ENCODE data around the gene B4GAT1.
"Not testable (repeated sequence)": the region's sequence is repeated elsewhere in the genome, so short reads cannot be mapped to it uniquely, and the experiment has no call there.

Gene B4GAT1

DNA sequence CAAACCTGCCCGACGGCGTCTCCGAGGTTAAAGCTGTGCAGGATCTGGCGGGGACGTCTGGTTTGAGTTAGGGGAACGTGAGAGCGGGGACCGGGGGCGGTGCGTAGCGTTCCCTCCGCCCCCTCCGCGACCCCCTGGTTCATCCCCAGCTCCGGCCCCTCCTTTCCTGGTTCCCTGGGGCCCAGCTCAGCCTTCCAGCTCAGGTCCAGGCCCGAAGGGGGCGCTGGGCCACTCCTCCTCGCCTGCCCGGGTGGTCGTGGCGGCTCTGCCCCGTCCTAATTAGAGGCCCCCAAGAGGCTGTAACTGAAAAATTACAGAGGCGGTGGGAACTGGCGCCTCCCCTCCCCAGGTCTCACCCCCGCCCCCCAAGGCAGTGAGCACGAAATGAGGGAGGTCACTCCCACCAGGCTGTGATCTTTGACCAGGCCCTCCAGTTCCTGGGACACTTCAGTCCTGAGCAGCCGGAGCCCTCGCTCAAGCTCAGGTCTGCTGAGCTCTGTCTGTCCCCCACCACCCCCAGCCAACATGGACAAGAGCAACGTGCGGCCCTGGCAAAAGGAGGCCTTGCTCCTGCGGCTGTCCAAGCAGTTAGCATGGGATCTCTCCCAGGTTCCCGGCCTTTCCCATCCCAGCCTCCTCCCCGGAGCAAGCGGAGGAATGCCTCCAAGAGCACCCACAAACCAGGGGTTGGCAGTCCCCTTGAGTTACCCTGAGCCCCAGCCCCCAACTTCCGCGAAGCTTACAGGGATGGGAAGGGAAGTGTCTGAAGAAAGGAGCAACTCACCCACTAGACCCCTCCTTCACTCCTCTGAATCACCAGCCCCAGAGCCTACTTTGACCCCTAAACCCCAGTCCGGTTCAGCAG, 33.9 kb downstream of the B4GAT1 start:
- peak overlapping the region; percentile 59; the same call in 1 of the 2 replicates for H3K4me2 ChIP-seq
- H3K36me3 ChIP-seq (ENCODE audit: insufficient read depth): no peaks in the 10 kb centered on the region
- no peak for TF ChIP-seq CTCF (conservative IDR thresholded peaks at IDR 0.05; ENCODE audit: low read depth, low read length)
- peak overlapping the region; percentile 72 for H2AFZ ChIP-seq (ENCODE audit: low read depth)
- H3K4me1 ChIP-seq (ENCODE audit: low read depth, poor library complexity, severe bottlenecking): peaks cover 7% of the 10 kb centered on the region
- H3K9ac ChIP-seq: no peak overlapping the region; the same call in 1 of the 2 replicates
- H3K4me3 ChIP-seq (IDR thresholded peaks at IDR 0.05; ENCODE audit: insufficient read depth, low read depth, low read length): no peak overlapping the region
- no peaks in the 10 kb centered on the region for H3K79me2 ChIP-seq (ENCODE audit: insufficient read depth, low read depth)
- no peaks in the 10 kb centered on the region for H4K20me1 ChIP-seq (ENCODE audit: insufficient read depth)
- no peak overlapping the region for H3K27ac ChIP-seq
- peaks cover 2% of the 10 kb centered on the region; the same call in 1 of the 2 replicates for H3K27me3 ChIP-seq (ENCODE audit: insufficient read depth, low read depth)

DNA sequence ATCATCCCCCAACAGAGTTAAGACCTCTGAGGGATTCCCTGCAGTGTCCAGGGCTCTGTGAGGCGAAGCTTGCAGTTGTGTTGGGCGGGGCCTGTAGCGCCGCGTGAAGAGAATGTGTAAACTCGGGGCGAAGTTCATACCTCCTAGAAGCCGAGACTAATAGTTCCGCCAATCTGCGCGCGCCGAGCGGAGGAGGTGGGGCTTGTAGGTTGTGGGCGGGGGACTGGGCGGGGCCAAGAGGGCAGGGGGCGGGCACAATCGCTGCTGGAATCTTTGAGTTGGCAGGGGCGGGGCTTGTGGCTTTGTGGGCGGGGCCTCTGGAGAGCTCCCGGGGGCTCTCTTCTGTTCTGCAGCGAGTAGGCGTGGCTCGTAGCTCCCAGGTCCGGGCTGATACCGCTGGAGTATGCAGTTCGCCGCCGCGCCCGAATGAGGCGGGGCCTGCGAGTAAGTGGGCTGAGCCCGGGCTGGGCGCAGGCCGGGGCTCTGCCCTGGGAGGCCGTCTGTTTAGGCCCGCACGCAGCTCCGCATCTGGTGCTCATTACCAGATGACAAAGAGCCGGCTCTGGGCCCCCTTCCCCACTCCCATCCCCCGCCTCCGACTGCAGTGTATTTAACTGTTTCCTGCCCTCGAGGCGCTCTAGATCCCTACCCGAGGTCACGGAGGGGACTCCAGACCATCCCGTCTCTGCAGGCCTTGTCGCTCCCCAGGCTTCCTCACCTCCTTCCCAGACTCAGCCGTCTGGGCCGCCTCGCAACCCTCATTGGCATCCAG, 34.7 kb downstream of the B4GAT1 start:
- no peak overlapping the region for H3K4me3 ChIP-seq (IDR thresholded peaks at IDR 0.05; ENCODE audit: insufficient read depth, low read depth, low read length)
- H3K4me1 ChIP-seq (ENCODE audit: low read depth, poor library complexity, severe bottlenecking): peaks cover 4% of the 10 kb centered on the region
- H3K9ac ChIP-seq: no peak overlapping the region; the same call in 1 of the 2 replicates
- H3K79me2 ChIP-seq (ENCODE audit: insufficient read depth, low read depth): no peaks in the 10 kb centered on the region
- no peaks in the 10 kb centered on the region for H3K36me3 ChIP-seq (ENCODE audit: insufficient read depth)
- peak overlapping the region; percentile 74 for H2AFZ ChIP-seq (ENCODE audit: low read depth)
- peak overlapping the region; percentile 64 for H3K27ac ChIP-seq
- H4K20me1 ChIP-seq (ENCODE audit: insufficient read depth): no peaks in the 10 kb centered on the region
- peaks cover 2% of the 10 kb centered on the region; the same call in 1 of the 2 replicates for H3K27me3 ChIP-seq (ENCODE audit: insufficient read depth, low read depth)
- peak overlapping the region; percentile 89 for H3K4me2 ChIP-seq
- no peak for TF ChIP-seq CTCF (conservative IDR thresholded peaks at IDR 0.05; ENCODE audit: low read depth, low read length)

DNA sequence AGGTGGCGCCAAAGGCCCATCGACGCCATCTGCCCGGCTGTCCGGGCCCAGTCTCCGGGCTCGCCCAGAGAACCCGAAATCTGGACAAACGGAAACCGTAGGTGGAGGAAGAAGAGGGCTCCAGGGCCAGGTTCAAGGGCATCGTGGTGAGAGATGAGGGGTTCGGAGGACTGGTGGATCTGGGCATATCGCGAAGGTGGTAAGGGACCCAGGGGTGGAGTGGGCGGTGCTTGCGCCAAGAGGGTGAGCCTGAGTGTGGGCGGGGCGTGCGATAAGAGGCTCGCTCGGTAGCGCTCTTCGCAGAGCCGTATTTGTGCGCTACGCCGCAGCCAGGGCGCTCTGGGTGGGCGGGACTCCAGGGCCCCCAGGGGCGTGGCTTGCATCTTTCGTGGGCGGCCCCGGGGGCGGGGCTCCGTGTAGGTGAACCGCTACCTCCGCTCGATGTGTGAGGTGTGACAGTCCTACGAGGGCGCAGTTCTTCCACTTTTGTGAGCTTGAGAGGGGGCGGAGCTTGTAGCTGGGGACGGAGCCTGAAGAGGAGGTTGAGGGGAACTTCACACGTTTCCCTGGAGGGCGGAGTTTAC, 35.4 kb downstream of the B4GAT1 start:
- Histone ChIP-seq H3K4me2 (peak overlapping the region; percentile 89), H3K79me2 (ENCODE audit: insufficient read depth, low read depth) (no peaks in the 10 kb centered on the region), H2AFZ (ENCODE audit: low read depth) (peak overlapping the region; percentile 74), H3K36me3 (ENCODE audit: insufficient read depth) (no peaks in the 10 kb centered on the region), H3K27me3 (ENCODE audit: insufficient read depth, low read depth) (peaks cover 4% of the 10 kb centered on the region; the same call in 1 of the 2 replicates), H4K20me1 (ENCODE audit: insufficient read depth) (no peaks in the 10 kb centered on the region), H3K4me1 (ENCODE audit: low read depth, poor library complexity, severe bottlenecking) (peaks cover 4% of the 10 kb centered on the region), H3K4me3 (IDR thresholded peaks at IDR 0.05; ENCODE audit: insufficient read depth, low read depth, low read length) (no peak overlapping the region), H3K9ac (peak overlapping the region; percentile 44; the same call in 1 of the 2 replicates), H3K27ac (peak overlapping the region; percentile 64)
- TF ChIP-seq CTCF (conservative IDR thresholded peaks at IDR 0.05; ENCODE audit: low read depth, low read length): peak; percentile 84

- H3K27ac ChIP-seq: peak overlapping the region; percentile 42; the same call in 1 of the 2 replicates
- H2AFZ ChIP-seq (ENCODE audit: low read depth): peak overlapping the region; percentile 74
- H3K27me3 ChIP-seq (ENCODE audit: insufficient read depth, low read depth): peaks cover 7% of the 10 kb centered on the region; the same call in 1 of the 2 replicates
- no peak for TF ChIP-seq CTCF (conservative IDR thresholded peaks at IDR 0.05; ENCODE audit: low read depth, low read length)
- peaks cover 4% of the 10 kb centered on the region for H3K4me1 ChIP-seq (ENCODE audit: low read depth, poor library complexity, severe bottlenecking)
- no peak overlapping the region for H3K4me3 ChIP-seq (IDR thresholded peaks at IDR 0.05; ENCODE audit: insufficient read depth, low read depth, low read length)
- H3K79me2 ChIP-seq (ENCODE audit: insufficient read depth, low read depth): no peaks in the 10 kb centered on the region
- no peaks in the 10 kb centered on the region for H3K36me3 ChIP-seq (ENCODE audit: insufficient read depth)
- H4K20me1 ChIP-seq (ENCODE audit: insufficient read depth): no peaks in the 10 kb centered on the region
- H3K4me2 ChIP-seq: peak overlapping the region; percentile 89
- peak overlapping the region; percentile 44; the same call in 1 of the 2 replicates for H3K9ac ChIP-seq
These were observed 35.9 kb downstream of the B4GAT1 start for GRCh38 chr11:66311470-66311964.

DNA sequence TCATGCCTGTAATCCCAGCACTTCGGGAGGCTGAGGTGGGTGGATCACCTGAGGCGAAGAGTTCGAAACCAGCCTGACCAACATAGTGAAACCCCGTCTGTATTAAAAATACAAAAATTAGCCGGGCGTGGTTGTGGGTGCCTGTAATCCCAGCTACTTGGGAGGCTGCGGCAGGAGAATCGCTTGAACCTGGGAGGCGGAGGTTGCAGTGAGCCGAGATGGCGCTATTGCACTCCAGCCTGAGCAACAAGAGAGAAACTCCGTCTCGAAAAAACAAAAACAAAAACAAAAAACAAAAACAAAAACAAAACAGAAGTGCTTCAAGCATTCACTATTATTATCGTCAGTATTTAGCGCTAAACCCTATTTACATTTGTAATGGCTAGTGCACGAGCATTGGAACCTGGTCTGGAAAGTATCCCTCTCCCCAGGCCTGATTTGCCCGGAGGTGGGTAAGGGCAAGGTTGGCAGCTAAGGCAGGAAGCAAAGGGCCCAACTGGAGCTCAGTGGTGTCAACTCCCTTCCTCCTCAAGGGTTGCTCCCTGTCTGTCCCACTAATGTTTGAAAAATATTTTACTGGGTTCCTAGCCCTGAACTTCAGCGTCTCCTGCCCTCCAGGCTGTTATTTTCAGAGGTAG, 36.5 kb downstream of the B4GAT1 start:
- H3K27ac ChIP-seq: not testable (repeated sequence)

More for the DNA sequence above, 36.5 kb downstream of the B4GAT1 start:
- not testable (repeated sequence) for H3K4me1 ChIP-seq (ENCODE audit: low read depth, poor library complexity, severe bottlenecking); H3K9ac ChIP-seq; H3K4me2 ChIP-seq; H3K27me3 ChIP-seq (ENCODE audit: insufficient read depth, low read depth); H2AFZ ChIP-seq (ENCODE audit: low read depth); H3K4me3 ChIP-seq (IDR thresholded peaks at IDR 0.05; ENCODE audit: insufficient read depth, low read depth, low read length); H3K79me2 ChIP-seq (ENCODE audit: insufficient read depth, low read depth); H3K36me3 ChIP-seq (ENCODE audit: insufficient read depth); H4K20me1 ChIP-seq (ENCODE audit: insufficient read depth)
